A204.1 (cell line): ENCODE measurements around the gene TSPAN17.
"Not testable (repeated sequence)": the region's sequence is repeated elsewhere in the genome, so short reads cannot be mapped to it uniquely, and the experiment has no call there.

Experiments
- FAIRE-seq: peaks from 2 replicates; lab custom pipeline; 2012; peaks lifted over from hg19 to GRCh38; lab: Jason Lieb, UNC

The TSPAN17 gene

DNA sequence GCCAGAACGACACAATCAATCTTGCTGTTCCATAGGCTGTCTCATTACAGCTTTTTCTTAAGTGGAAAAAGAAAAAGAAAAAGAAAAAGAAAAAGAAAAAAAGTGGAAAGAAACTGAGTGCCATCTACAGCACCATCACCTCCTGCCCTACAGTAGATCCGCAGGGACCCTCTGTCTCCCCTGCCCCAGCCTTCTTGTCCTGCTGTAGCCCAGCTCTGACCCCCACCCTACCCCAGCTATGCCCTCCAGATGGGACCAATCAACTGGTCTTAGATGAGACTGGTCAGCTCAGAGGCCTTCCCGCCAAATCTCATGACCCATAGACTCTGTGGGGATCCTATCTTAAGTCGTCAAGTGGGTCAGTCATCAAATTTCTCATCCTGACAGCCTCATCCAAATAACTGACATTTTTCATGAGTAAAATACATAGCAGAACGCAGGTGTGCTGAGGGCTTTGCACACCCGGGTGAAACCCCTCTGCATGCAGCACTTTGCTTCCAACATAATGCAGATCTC is 34.8 kb downstream of the TSPAN17 start:
- no peak for FAIRE-seq

DNA sequence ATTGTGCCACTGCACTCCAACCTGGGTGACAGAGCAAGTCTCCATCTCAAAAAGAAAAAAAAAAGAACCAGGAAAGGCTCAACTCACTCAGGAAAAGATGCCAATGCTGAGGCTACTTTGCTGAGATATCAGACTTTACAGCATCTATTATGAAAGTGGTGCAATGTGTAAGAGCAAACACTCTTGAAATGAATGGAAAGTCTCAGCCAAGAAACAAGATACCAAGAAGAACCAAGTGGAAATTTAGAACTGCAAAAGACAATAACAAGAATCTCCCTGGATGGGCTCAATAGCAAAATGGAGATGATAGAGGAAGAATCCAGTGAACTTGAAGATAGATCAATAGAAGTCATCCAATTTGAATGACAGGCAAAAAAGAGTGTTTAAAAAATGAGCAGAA is 37.7 kb downstream of the TSPAN17 start:
- FAIRE-seq, result no peak

DNA sequence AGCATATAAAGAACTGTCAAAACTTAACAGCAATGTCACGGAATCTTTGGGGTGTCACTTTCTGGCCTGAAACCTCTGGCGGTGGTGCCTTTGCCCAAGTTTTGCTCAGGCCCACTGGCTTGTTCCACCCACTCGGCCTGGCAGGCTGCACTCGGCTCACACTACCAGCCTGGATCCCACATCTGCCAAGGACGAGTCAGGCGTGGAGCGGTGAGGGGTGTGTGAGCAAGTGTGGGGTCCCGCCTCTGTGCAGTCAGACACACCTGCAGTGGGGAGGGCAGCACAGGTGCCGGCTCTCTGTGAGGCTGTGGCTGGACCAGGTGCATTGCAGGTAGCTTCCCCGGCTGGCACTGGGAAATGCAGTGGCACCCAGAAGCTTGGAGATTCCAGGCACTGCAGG is 40.0 kb downstream of the TSPAN17 start:
- FAIRE-seq, result no peak

DNA sequence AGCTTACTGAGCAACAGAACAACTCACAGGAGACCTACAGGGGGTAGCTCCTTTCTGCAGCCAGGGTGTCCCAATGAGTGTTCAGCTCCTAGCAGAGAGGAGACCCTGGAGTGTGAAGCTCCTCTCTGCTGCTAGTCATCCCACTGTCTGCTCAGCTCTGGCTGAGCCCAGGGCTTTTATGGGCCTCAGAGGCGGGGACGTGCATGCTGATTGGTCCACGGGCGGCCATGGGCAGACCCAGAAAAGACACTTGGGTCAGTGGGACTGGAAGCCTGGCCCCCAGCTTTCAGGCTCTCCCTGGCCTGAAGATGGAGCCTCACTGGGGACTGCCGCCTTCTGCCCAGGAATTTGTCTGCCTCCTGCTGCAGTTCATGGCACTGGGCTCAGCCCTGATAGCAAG is 40.6 kb downstream of the TSPAN17 start:
- FAIRE-seq, result no peak

DNA sequence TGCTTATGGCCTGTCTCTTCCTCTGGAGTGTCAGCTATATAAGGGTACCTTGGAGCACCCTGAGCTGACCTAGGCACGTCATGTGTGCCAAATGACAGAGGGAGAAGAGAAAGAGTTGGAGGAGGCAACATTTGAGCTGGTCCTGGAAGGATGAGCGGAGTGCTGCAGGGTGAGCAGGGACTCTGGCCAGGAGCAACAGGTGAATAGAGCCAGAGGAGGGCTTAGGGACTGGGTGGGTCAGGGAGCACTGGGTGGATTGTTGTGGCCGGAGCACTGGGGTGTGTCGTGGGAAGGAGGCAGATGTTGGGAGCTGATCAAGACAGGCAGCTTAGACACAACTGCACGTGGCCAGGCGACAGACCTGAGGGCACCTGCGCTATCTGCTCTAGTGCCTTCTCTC is 43.6 kb downstream of the TSPAN17 start:
- no peak for FAIRE-seq

DNA sequence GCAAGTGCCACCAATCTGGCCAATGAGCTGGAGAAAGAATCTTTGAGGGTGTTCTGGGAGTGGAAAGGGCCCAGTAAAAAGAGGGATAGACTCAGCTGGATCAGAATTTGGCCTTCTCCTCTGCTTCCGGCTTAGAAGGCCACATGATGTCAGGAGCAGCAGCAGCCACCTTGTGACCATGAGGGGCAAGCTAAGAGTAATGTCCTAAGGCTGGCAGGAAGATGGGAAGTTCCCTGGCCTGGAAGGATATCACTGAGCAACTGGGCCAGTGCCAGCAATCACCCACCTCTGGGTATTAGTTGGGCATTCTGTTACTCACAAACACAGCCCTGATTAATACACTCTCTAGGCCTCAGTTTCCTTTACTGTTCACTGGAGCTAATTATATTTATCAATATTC is 44.2 kb downstream of the TSPAN17 start:
- no peak for FAIRE-seq

DNA sequence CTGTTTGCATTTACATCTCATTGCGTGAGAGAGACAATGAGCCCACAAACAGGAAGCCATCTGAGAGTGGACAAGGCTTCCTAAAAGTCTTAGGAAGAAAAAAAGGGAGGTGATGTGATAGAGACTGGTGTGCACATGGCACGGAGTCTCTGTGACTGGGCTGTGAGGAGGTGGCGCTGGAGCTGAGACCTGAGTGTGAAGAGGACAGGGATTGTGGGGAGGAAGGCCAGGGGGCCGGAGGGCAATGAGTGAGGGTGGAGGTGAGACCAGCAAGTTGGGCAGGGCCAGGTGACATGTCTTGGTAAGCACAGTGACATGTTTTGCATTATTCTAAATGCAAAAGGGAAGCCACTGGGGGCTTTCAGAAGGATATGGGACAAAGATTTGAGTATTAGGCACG is 45.0 kb downstream of the TSPAN17 start:
- FAIRE-seq, result no peak

DNA sequence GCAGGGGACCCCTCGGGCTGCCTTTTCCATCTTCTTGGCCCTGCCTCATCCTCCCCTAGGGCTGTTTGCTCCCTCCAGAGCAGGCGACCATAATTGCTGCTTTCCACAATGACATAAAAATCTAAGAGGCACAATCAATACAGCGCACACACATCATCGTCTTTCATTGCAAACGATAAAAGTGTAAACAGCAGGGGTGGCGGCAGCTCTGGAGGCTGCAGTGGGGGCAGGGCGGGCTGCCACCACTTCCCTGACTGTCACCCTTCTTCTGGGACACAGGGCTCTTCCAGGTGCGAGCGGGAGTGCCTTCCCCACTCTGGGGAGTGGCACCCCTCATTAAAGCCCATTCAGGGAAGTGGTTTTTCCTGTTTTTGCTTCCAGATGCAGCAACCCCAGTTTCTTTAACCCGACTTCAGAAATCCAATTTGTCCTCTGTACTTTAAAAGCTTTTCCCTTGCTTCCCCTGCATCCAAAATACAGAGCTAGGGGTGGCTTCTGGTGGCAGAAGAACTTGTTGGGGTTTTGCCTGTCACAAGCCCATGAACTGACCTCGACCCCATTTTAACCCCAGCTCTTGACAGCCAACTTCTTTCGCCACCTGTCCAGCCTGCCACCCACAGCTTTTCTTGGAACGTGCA is 45.7 kb downstream of the TSPAN17 start:
- FAIRE-seq, result no peak

DNA sequence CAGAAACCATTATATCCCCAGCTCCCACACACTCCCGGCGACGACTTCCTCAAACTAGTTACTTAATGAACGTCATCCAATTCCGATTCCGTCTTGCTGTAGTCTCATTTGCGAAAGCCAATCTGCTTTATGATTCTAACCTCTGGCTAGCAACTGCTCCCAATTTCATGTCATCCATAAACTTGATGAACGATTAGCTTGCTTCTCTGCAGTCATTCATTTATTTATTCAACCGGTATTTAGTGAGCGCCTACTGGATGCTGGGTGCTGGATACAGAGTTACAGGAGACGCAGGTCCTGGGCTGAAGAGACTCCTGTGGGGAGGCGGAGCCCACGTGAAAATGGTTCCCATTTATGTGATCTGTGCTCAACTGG is 46.2 kb downstream of the TSPAN17 start:
- FAIRE-seq, result no peak

DNA sequence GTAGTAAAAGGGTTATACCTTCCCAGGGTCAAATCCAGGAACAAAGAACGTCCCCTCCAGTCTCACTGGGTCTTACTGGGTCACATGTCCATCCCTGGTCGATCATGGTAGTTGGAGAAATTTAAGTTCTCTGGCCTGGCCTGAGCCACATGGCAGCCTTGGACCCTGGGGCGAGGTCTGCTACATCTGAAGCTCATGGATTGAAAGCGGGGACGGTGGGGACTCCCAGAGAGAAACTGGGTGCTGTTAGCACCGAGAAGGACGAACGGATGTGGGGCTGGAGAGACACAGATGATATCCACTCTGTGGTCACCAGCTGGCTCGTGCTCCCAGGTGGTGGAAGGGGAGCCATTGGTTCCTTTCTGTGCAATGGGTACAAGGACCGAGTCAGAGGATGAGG is 46.9 kb downstream of the TSPAN17 start:
- FAIRE-seq, result no peak

DNA sequence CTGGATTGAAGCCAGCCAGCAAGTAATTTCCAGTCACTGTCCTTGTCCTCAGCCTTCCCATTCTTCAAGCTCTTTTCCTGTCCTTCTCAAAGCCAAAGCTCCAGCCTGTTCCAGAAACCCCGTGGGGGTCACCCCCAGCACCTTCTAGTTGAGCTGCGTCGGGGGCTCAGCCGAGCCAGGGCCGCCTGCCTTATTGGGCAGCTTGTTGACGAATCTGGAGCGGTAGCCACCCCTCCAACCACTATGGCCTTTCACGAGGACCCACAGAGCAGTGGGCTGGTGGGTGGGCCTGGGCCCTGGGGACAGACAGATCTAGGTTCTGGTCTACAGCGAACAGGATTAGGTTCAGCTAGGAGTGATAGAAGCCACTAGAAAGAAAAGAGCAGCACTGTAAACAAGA is 47.3 kb downstream of the TSPAN17 start:
- FAIRE-seq, result no peak

DNA sequence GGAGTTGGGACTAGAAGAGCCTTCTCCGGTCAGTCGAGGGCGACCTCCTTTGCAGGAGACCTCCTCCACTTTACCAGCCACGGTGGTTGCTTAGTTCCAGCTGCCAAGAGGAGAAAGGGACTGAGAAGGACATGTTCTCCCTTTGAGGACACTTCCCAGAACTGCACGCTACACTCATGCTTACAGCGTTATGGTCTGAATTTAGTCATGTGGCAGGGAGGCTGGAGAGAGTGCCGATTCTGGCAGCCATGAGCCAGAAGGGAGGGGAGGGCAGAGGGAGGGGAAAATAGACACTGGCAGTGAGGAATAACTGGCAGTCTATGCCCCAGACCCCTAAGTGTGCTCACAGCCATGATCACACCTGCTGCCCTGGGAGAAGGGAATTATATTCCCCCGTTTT is 47.8 kb downstream of the TSPAN17 start:
- FAIRE-seq, result no peak

DNA sequence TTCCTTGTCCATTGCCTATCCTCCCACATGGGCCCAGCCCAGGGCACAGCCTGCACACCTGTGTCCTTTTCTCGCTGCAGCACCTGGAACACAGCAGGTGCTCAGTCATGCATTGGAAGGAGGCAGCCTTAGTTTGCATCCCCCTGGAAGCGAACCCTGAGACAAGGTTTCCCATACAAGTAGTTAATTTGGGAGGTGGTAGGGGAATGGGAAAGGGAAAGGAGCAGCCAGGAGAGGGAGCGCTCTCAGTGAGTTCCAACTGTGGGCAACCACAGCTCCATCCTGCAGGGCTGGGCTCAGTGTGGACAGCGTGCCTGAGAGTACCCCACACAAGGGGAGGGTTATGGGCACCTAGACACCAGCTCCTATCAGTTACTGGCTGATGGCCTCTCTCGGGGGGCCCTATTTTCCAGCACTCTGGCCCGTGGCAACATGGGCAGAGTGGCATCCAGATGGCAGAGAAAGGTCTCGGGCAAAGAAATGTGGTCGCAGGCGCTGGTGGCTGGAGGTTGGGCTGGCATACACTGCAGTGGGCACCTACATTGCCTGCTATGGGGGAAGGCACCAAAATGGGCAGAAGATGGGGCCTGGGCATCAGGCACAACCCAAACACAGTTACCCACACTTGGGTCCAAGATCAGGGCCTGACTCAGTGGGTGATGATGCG is 50.1 kb downstream of the TSPAN17 start:
- no peak for FAIRE-seq

DNA sequence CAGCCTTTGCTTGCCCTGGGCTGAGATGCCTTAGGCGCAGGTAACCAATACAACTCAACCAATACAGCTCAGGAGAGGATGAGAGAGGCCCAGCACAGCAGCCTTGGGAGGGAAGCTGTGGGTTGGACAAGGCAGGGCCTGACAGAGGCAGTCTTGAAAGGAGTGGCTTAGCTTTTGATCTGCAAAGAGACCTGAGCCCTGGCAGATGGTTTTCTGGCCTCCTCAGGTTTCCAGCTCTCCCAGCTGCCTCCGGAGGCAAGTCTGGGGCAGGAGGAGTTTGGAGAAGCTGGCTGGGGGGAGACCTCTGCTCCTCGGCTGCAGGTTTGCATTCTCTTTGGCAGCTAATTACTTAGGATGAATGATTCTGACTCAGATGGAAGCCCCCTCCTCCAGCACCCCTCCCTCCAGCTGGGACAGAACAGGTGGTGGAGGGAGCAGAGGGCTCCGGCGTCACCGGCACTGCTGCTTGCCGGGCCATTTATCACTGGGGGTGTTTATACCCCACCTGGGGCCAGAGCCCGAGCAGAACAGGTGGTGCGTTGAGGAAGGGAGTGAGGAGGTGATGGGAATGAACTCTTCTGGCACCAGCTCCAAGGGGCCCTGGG is 50.8 kb downstream of the TSPAN17 start:
- no peak for FAIRE-seq

DNA sequence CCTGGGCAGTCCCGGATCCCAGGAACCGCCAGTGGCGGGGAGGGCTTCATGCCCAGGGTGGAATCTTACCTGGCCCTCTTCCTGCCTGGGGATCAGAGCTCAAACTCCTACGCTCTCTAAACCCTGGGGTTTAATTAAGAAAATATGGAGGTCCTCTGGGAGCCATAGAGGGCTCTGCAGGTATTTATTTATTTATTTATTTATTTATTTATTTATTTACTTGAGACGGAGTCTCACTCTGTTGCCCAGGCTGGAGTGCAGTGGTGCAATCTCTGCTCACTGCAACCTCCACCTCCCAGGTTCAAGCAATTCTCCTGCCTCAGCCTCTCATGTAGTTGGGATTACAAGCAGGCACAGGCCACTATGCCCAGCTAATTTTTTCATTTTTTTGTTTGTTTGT is 52.2 kb downstream of the TSPAN17 start:
- not testable (repeated sequence) for FAIRE-seq

DNA sequence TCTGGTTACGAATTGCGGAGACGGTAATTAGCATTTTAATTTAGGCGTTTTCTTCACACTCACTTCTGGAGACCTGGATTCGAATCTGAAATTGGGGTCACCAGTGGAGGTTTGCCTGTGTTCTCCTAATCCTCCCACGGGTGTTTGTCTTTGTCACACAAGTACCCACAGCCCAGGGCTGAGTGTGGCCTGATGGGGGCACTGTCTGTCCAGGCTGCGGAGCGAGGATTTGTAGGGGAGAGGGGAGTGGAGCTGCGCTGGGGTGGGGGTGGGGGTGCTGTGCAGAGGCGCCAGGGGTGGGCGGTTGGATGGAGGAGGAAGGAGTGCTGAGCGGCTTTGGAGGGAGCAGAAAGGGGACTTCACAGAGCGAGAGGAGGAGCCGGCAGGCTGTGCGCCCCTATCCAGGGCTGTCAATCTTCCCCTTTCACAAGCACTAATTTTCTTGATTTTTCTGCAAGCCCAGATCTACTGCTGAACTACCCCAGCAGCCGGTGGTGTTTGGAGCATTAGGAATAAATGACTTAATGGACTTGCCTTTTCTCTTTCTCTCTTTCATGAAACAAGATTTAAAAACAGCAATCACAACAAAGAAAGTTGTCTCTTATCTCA is 53.1 kb downstream of the TSPAN17 start:
- no peak for FAIRE-seq

DNA sequence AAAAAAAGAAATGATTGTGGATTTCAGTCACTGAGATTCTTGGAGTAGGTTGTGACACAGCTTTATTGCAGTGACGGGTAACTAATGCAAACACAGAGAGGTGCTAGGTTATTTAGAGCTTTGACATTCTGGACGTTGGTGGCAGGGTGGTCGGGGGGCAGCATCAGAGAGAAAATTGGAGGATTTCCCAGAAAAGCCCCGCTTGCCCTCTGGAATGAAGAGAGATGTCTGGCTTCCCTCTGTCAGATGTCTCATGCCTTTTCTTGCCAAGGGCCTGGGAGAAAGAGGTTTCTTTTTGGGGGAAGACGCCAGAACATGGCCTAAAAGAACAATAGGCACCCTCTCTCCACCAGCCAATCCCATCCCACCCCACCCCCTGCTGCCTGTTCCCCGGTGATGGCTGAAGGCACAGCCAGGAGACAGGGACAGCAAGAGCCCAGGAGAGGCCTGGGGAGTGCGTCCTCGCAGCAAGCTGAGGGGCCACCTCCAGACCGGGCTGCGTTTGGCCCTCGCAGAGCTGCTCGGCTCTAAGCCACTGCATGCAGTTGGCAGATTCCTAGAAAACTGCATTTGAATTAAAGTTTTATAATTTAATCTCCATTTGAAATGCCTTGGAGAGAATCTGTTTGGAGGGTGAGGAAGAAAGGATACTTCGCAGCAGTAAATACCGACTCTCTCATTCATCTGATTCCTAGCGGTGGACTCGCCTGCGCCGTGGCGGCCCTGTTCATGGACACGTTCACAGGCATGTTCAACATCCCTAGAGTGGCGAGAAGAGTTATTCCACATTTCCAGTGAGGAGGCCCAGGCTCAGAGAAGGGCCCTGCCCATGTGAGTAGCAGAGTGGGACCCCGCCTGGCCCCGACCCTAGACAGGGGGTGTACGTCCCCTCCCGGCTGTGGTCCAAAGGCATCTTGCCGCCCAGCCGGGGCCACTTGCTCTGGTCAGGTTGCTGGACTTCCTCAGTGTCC is 55.7 kb downstream of the TSPAN17 start:
- FAIRE-seq, result no peak

DNA sequence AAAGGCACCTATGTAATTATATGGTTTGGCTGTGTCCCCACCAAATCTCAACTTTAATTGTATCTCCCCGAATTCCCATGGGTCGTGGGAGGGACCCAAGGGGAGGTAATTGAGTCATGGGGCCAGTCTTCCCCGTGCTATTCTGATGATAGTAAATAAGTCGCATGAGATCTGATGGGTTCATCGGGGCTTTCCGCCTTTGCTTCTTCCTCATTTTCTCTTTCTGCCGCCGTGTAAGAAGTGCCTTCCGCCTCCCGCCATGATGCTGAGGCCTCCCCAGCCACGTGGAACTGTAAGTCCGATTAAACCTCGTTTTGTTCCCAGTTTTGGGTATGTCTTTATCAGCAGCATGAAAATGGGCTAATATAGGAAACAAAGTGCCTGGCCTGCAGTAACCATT is 56.6 kb downstream of the TSPAN17 start:
- no peak for FAIRE-seq

DNA sequence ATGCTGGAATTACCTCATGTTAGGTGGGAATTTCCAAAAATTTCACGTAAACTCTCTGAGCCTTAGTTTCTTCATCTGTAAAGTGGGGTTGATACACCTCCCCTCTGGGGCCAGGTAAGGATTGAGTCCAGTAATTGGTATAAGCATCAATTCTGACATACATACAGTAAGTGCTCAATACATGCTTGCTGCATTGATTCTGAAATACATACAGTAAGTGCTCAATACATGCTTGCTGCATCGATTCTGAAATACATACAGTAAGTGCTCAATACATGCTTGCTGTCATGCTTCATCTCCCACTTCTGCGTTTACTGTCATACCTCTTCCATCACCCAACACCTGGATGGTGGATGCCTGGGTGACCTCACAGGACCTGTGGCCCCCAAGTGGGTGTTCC is 57.1 kb downstream of the TSPAN17 start:
- FAIRE-seq, result no peak

DNA sequence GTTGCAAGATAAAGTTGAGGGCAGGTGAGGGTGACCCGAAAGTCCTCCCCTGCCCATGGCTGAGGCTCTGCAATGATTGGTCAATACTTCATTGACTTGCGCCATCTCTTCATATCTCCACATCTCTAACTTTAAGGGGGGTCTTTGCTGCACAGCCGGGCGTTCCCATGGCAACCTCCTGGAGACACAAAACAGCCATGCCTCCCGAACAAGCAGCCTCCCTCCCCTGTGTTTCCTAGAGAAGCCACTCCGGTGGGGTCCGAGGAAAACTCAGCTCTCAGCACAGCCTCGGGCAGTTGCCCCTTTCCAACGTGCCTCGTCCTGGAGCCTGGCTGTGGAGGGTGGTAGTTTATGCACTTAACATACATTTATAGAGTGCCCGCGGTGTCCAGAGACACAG is 57.5 kb downstream of the TSPAN17 start:
- FAIRE-seq, result no peak
